B cell (primary cell): ENCODE measurements around the gene CCNH. TPM values are rescaled to one million over a fixed set of nuclear protein-coding genes. Genes with fewer than 3 reads are reported as not detected.
A peak's percentile ranks its signal among the peaks of the same experiment; 100 is the strongest.

Source experiments
- ATAC-seq: fragments of 200-7000 bp; cut with Tn5 transposase; one replicate; pipeline ENCODE4 v1.10.0; 2021; ENCODE audit warnings: low read depth, mild to moderate bottlenecking, moderate number of reproducible peaks, moderate library complexity
- CTCF ChIA-PET: fragments of 350-600 bp; sonication (Branson Sonifier 250); formaldehyde crosslinking; loops from one replicate; lab custom pipeline; 2021; ENCODE audit warnings: antibody characterized with exemption, inconsistent platforms; lab: Charles Lee
- POLR2A ChIA-PET: fragments of 350-600 bp; sonication (Branson Sonifier 250); formaldehyde crosslinking; loops from one replicate; lab custom pipeline; 2021; ENCODE audit warnings: antibody characterized with exemption; lab: Charles Lee
- DNase-seq: peaks from one replicate; pipeline ENCODE4 v3.0.0; 2013
- H2AFZ ChIP-seq: 2 replicates; pipeline ENCODE4 v1.6.1; 2012; ENCODE audit warnings: mild to moderate bottlenecking, low read depth, low read length; ENCODE audit not compliant: insufficient read depth, poor library complexity, severe bottlenecking
- H3K27ac ChIP-seq, 2 donors: 1 replicate in 1 of 2; 2 replicates in 1 of 2; pipeline ENCODE4 v1.5.1; 2012 to 2013; ENCODE audit warnings: low read length in 2 of 2, mild to moderate bottlenecking in 2 of 2, moderate library complexity in 1 of 2
- H3K27me3 ChIP-seq, 4 experiments: fragments of 200-600 bp in 1 of 4; sonication (generic) in 1 of 4; replicated peaks in 1 of 4; 1 replicate in 2 of 4; 2 replicates in 2 of 4; pipeline versions ENCODE4 v1.6.1 to v1.7.0; 2013 to 2016; ENCODE audit warnings: low read length in 3 of 4, mild to moderate bottlenecking in 2 of 4, mixed read lengths in 1 of 4, moderate library complexity in 1 of 4; ENCODE audit not compliant: insufficient read depth in 4 of 4, control insufficient read depth in 3 of 4; ENCODE audit errors: control extremely low read depth in 1 of 4
- H3K36me3 ChIP-seq, 2 experiments: replicated peaks in 1 of 2; 1 replicate in 1 of 2; 2 replicates in 1 of 2; pipeline versions ENCODE4 v1.6.1 to v1.7.1; 2013; ENCODE audit warnings: low read length in 1 of 2; ENCODE audit not compliant: insufficient read depth in 2 of 2, control insufficient read depth in 1 of 2; ENCODE audit errors: control extremely low read depth in 1 of 2, extremely low read depth in 1 of 2
- H3K4me1 ChIP-seq, 2 donors: fragments of 200-600 bp in 1 of 2; sonication (generic) in 1 of 2; 1 replicate in 1 of 2; 2 replicates in 1 of 2; pipeline versions ENCODE4 v1.5.1 to v1.6.1; 2013 to 2017; ENCODE audit warnings: low read length in 2 of 2; ENCODE audit not compliant: control insufficient read depth in 2 of 2, insufficient read depth in 2 of 2
- H3K4me2 ChIP-seq: replicated peaks from 2 replicates; pipeline ENCODE3; 2012; ENCODE audit warnings: mild to moderate bottlenecking, low read depth, low read length; ENCODE audit not compliant: poor library complexity, severe bottlenecking
- H3K4me3 ChIP-seq, 5 experiments: fragments of 200-600 bp in 1 of 5; sonication (generic) in 1 of 5; 1 replicate in 3 of 5; 2 replicates in 2 of 5; pipeline versions ENCODE4 v1.5.1 to v1.7.0; 2011 to 2016; ENCODE audit warnings: low read length in 4 of 5, mild to moderate bottlenecking in 4 of 5, low read depth in 2 of 5, control low read depth in 1 of 5, moderate library complexity in 1 of 5; ENCODE audit not compliant: insufficient read depth in 1 of 5; ENCODE audit errors: control extremely low read depth in 1 of 5, extremely low read depth in 1 of 5
- H3K79me2 ChIP-seq: fragments of 200-600 bp; sonication (generic); one replicate; pipeline ENCODE4 v1.6.0; 2016; ENCODE audit warnings: low read length; ENCODE audit not compliant: control insufficient read depth, insufficient read depth
- H3K9ac ChIP-seq: fragments of 200-600 bp; sonication (generic); 2 replicates; pipeline ENCODE4 v1.6.1; 2017; ENCODE audit warnings: mild to moderate bottlenecking, low read length, moderate library complexity
- H3K9me3 ChIP-seq, 3 donors: one replicate each; pipeline versions ENCODE4 v1.6.1 to v1.7.1; 2013; ENCODE audit warnings: low read length in 2 of 3; ENCODE audit not compliant: control insufficient read depth in 2 of 3, insufficient read depth in 1 of 3; ENCODE audit errors: control extremely low read depth in 1 of 3
- H4K20me1 ChIP-seq: 2 replicates; pipeline ENCODE4 v1.6.0; 2012; ENCODE audit warnings: mild to moderate bottlenecking, low read length; ENCODE audit not compliant: insufficient read depth, control insufficient read depth, poor library complexity, severe bottlenecking
- H3K27ac Mint-ChIP-seq: one replicate; pipeline ENCODE4 v1.8.0; 2021; ENCODE audit warnings: mixed read lengths
- H3K27me3 Mint-ChIP-seq: one replicate; pipeline ENCODE4 v1.8.0; 2021; ENCODE audit warnings: mixed read lengths
- H3K4me1 Mint-ChIP-seq: one replicate; pipeline ENCODE4 v1.8.0; 2021; ENCODE audit warnings: mixed read lengths
- H3K4me3 Mint-ChIP-seq: one replicate; pipeline ENCODE4 v1.8.0; 2021; ENCODE audit warnings: mixed read lengths
- H3K9me3 Mint-ChIP-seq: one replicate; pipeline ENCODE4 v1.8.0; 2022; ENCODE audit warnings: mixed read lengths; ENCODE audit not compliant: insufficient read depth
- CTCF ChIP-seq: fragments of 200-600 bp; IDR thresholded peaks from one replicate; pipeline ENCODE4 v1.8.0; 2022; ENCODE audit warnings: antibody characterized with exemption, mild to moderate bottlenecking
- EZH2 ChIP-seq: IDR thresholded peaks from 2 replicates; pipeline ENCODE4 v1.6.1; 2012; ENCODE audit warnings: borderline replicate concordance, low read depth, mild to moderate bottlenecking, moderate library complexity, low read length; ENCODE audit not compliant: insufficient read depth, poor library complexity, severe bottlenecking
- WGBS: methylation state at CpG from one replicate; pipeline ENCODE4 v1.1.5; 2013; ENCODE audit warnings: missing lambda C conversion rate; ENCODE audit not compliant: insufficient coverage; 5-methylcytosine and 5-hydroxymethylcytosine counted together
- intact Hi-C: fragments of 100-400 bp; cut with micrococcal nuclease; formaldehyde crosslinking; loops from one replicate; pipeline ENCODE4 v1.10.0; 2022
- polyA plus RNA-seq: library from polyadenylated mRNA; depleted of rRNA; stranded (reverse); fragments of >200 nt; gene quantifications from 2 replicates; pipeline ENCODE4 v1.2.3, GENCODE V29; 2012
- total RNA-seq, 2 donors: library from RNA; stranded (reverse); fragments of 120-200 nt in 1 of 2; gene quantifications; 1 replicate in 1 of 2; 2 replicates in 1 of 2; pipeline versions ENCODE4 v1.2.3 to v1.2.4, GENCODE V29; 2013 to 2022

Gene CCNH
- total and polyA plus RNA-seq, 2 donors (not counting 1 experiment from before 2014, with no cell fraction given), result 59.2 to 120 TPM

- Mint-ChIP-seq H3K4me3 (no peak overlapping the region), H3K4me1 (peaks cover 9% of the 10 kb centered on the region), H3K9me3 (no peaks in the 10 kb centered on the region), H3K27me3 (no peaks in the 10 kb centered on the region), H3K27ac (no peak overlapping the region)
- Histone ChIP-seq H3K36me3 (peaks cover 5 to 84% of the 10 kb centered on the region in 2 experiments), H3K9ac (no peak overlapping the region), H3K4me1 (peaks cover 0 to 6% of the 10 kb centered on the region in 2 donors), H2AFZ (no peak overlapping the region), H4K20me1 (no peaks in the 10 kb centered on the region), H3K79me2 (no peaks in the 10 kb centered on the region), H3K4me3 (no peak overlapping the region), H3K27ac (peak overlapping the region in 1 of 2 donors; percentile 42), H3K4me2 (no peak overlapping the region), H3K27me3 (no peaks in the 10 kb centered on the region), H3K9me3 (no peaks in the 10 kb centered on the region)
- no CpG with 5 or more reads among the region's 4 CpGs for WGBS
- ATAC-seq (peak; percentile 68), DNase-seq (peak; percentile 58)
- no peak for TF ChIP-seq EZH2
- TF ChIP-seq CTCF, result peak; percentile 90
- intact Hi-C loops, result loop anchor here (1.0 kb wide), 5 partner anchors 12 to 520 kb away; partner anchors contain the start of gene CCNH
- ChIA-PET CTCF (interaction anchor here (0.6 to 3.9 kb wide), 23 partner anchors 8 to 520 kb away, joined by 3 to 62 read pairs (median 5); partner anchors contain the start of genes CCNH and RASA1), POLR2A (interaction anchor here (1.4 kb wide), 1 partner anchor 11 kb away, joined by 5 read pairs; no protein-coding TSS in a partner anchor)
These were observed 12.3 kb downstream of the CCNH start for GRCh38 chr5:87400305-87400899.

GRCh38 chr5:87399720-87400119, 13.0 kb downstream of the CCNH start:
- Histone ChIP-seq H3K9me3 (no peaks in the 10 kb centered on the region), H3K4me1 (peaks cover 0 to 6% of the 10 kb centered on the region in 2 donors), H3K36me3 (peaks cover 6 to 84% of the 10 kb centered on the region in 2 experiments), H2AFZ (no peak overlapping the region), H3K4me3 (no peak overlapping the region), H3K9ac (no peak overlapping the region), H3K79me2 (no peaks in the 10 kb centered on the region), H3K4me2 (no peak overlapping the region), H4K20me1 (no peaks in the 10 kb centered on the region), H3K27ac (peak overlapping the region in 1 of 2 donors; percentile 42), H3K27me3 (no peaks in the 10 kb centered on the region)
- intact Hi-C loops, result loop anchor here (1.0 kb wide), 5 partner anchors 13 to 519 kb away; partner anchors contain the start of gene CCNH
- Mint-ChIP-seq H3K27ac (no peak overlapping the region), H3K9me3 (no peaks in the 10 kb centered on the region), H3K4me3 (no peak overlapping the region), H3K4me1 (peaks cover 9% of the 10 kb centered on the region), H3K27me3 (no peaks in the 10 kb centered on the region)
- TF ChIP-seq CTCF, result no peak
- TF ChIP-seq EZH2, result no peak
- no peak for DNase-seq
- no CpG with 5 or more reads among the region's 2 CpGs for WGBS
- no peak for ATAC-seq
- ChIA-PET CTCF (interaction anchor here (0.7 to 3.9 kb wide), 21 partner anchors 8 to 519 kb away, joined by 3 to 62 read pairs (median 5); partner anchors contain the start of genes CCNH and RASA1), POLR2A (interaction anchor here (1.4 kb wide), 1 partner anchor 12 kb away, joined by 5 read pairs; no protein-coding TSS in a partner anchor)
